PC-3 (cell line): Measurements from ENCODE around the gene SUMO2.
"Not testable (repeated sequence)": the region's sequence is repeated elsewhere in the genome, so short reads cannot be mapped to it uniquely, and the experiment has no call there.

ENCODE experiments used
- CTCF ChIP-seq: fragments of 300-600 bp; sonication (generic); conservative IDR thresholded peaks from 2 replicates; pipeline ENCODE4 v1.5.1; 2017; ENCODE audit warnings: antibody characterized with exemption, low read depth, mild to moderate bottlenecking, low read length
- EZH2phosphoT487 ChIP-seq: fragments of 300-600 bp; sonication (generic); IDR thresholded peaks from 2 replicates; pipeline ENCODE4 v1.6.1; 2018; ENCODE audit warnings: mild to moderate bottlenecking, antibody characterized with exemption, low read length, borderline replicate concordance

- not testable (repeated sequence) for TF ChIP-seq CTCF, EZH2phosphoT487
Measured at GRCh38 chr17:75207050-75207407, 24.3 kb upstream of the SUMO2 start.
